ENCODE data around the gene RAB40C. TPM values are rescaled to one million over a fixed set of nuclear protein-coding genes. Genes with fewer than 3 reads are reported as not detected.

RAB40C gene
- total and polyA plus RNA-seq, 9 of the 15 experiments (the other 6 are each of a cell fraction or from before 2014, with no cell fraction given) = 0.17 to 23.4 (median 8.7) TPM

GRCh38 chr16:589658-590187 lies at the start of gene RAB40C (continued):
- TF ChIP-seq USF2 (CRISPR knock-in tag; IDR thresholded peaks at IDR 0.05) (no peak), DPF2 (IDR thresholded peaks at IDR 0.05) (0 out of 2 replicates have a peak, but pooled peaks have one; percentile 18), PHF21A (IDR thresholded peaks at IDR 0.05; ENCODE audit: borderline replicate concordance, low read depth) (no peak), BACH1 (tag; IDR thresholded peaks at IDR 0.05) (no peak), PHF20 (IDR thresholded peaks at IDR 0.05; ENCODE audit: partially characterized antibody) (no peak), KAT2B (IDR thresholded peaks at IDR 0.05; ENCODE audit: low read depth, low read length) (no peak), SP2 (IDR thresholded peaks at IDR 0.05; ENCODE audit: extremely low read depth, low read depth, low read length, poor library complexity, severe bottlenecking) (peak; percentile 80), ARNT (IDR thresholded peaks at IDR 0.05) (no peak), RB1 (IDR thresholded peaks at IDR 0.05; ENCODE audit: low read depth) (peak; percentile 1; the same call in 1 of the 2 replicates), CREB1 (IDR thresholded peaks at IDR 0.05) (peak; percentile 71; the same call in 1 of the 2 replicates), CREB1 (CRISPR knock-in tag; IDR thresholded peaks at IDR 0.05) (peak; percentile 78), PYGO2 (tag; IDR thresholded peaks at IDR 0.05) (no peak), RFX1 (IDR thresholded peaks at IDR 0.05) (no peak), SP1 (CRISPR knock-in tag; IDR thresholded peaks at IDR 0.05) (peak; percentile 87), SREBF1 (IDR thresholded peaks at IDR 0.05; ENCODE audit: borderline replicate concordance, low read depth, low read length) (peak; percentile 96), ZNF507 (tag; conservative IDR thresholded peaks at IDR 0.05) (no peak), CHD2 (IDR thresholded peaks at IDR 0.05; ENCODE audit: low read depth, low read length) (peak; percentile 87), ELK1 (CRISPR knock-in tag; IDR thresholded peaks at IDR 0.05) (no peak), ZFP30 (CRISPR knock-in tag; IDR thresholded peaks at IDR 0.05; ENCODE audit: borderline replicate concordance) (no peak), CREM (IDR thresholded peaks at IDR 0.05; ENCODE audit: low read depth) (peak; percentile 86), ZNF696 (CRISPR knock-in tag; conservative IDR thresholded peaks at IDR 0.05) (no peak), POU5F1 (IDR thresholded peaks at IDR 0.05; ENCODE audit: borderline replicate concordance, low read depth, low read length, partially characterized antibody) (no peak), FOXK2 (conservative IDR thresholded peaks at IDR 0.05 in 1 of 2, IDR thresholded peaks at IDR 0.05 in 1 of 2; ENCODE audit: low read depth in 2 of 2) (0 out of 4 replicates have a peak, but pooled peaks of 1 of the 2 experiments have one; percentile 11), ZNF766 (CRISPR knock-in tag; conservative IDR thresholded peaks at IDR 0.05) (no peak), NFYB (IDR thresholded peaks at IDR 0.05; ENCODE audit: extremely low read depth, insufficient read length) (peak; percentile 92), ZBTB2 (IDR thresholded peaks at IDR 0.05) (peak; percentile 54; the same call in 1 of the 2 replicates), TARDBP (IDR thresholded peaks at IDR 0.05) (no peak)
